Calu3 (cell line): Measurements from ENCODE around the gene LRRC9. TPM values are rescaled to one million over a fixed set of nuclear protein-coding genes. Genes with fewer than 3 reads are reported as not detected.

ENCODE experiments used
- BruUV-seq: library from RNA; stranded (reverse); fragments of 400-500 nt; replicated peaks from 2 replicates; lab custom pipeline; 2021; lab: Mats Ljungman, UMichigan
- CTCF ChIA-PET: fragments of 300-600 bp; sonication (Branson Sonifier 250); formaldehyde crosslinking; loops from one replicate; lab custom pipeline; 2022; ENCODE audit warnings: antibody characterized with exemption; lab: Charles Lee
- DNase-seq: peaks from one replicate; pipeline ENCODE4 v3.0.0; 2022
- H3K27ac Mint-ChIP-seq: one replicate; pipeline ENCODE4 v1.8.0; 2022; ENCODE audit warnings: mixed read lengths; ENCODE audit not compliant: unreplicated experiment
- H3K27me3 Mint-ChIP-seq: one replicate; pipeline ENCODE4 v1.8.0; 2022; ENCODE audit warnings: mixed read lengths; ENCODE audit not compliant: unreplicated experiment
- H3K36me3 Mint-ChIP-seq: one replicate; pipeline ENCODE4 v1.8.0; 2022; ENCODE audit warnings: mild to moderate bottlenecking, moderate library complexity, mixed read lengths; ENCODE audit not compliant: insufficient read depth, unreplicated experiment
- H3K4me1 Mint-ChIP-seq: one replicate; pipeline ENCODE4 v1.8.0; 2022; ENCODE audit warnings: mild to moderate bottlenecking, low read depth, mixed read lengths; ENCODE audit not compliant: unreplicated experiment
- H3K4me3 Mint-ChIP-seq: one replicate; pipeline ENCODE4 v1.8.0; 2022; ENCODE audit warnings: mild to moderate bottlenecking, low read depth, moderate library complexity, mixed read lengths; ENCODE audit not compliant: unreplicated experiment
- H3K9me3 Mint-ChIP-seq: one replicate; pipeline ENCODE4 v1.8.0; 2022; ENCODE audit warnings: low read depth, mixed read lengths; ENCODE audit not compliant: unreplicated experiment
- intact Hi-C: fragments of 100-400 bp; cut with micrococcal nuclease; formaldehyde crosslinking; loops from one replicate; pipeline ENCODE4 v1.10.0; 2022; ENCODE audit not compliant: unreplicated experiment
- total RNA-seq: library from RNA; stranded (reverse); gene quantifications from 2 replicates; pipeline ENCODE4 v1.2.3, GENCODE V29; 2022
- TF ChIP-seq, protein P1 (sequence below): fragments of 200-600 bp; IDR thresholded peaks from one replicate; pipeline ENCODE4 v1.8.0; 2022; ENCODE audit warnings: antibody characterized with exemption; ENCODE audit not compliant: unreplicated experiment

The LRRC9 gene
- total RNA-seq, 1 experiment from 2014 or later: not detected

GRCh38 chr14:59986556-59987059, 66.7 kb downstream of the LRRC9 start:
- intact Hi-C loops: no loop called here

DNA sequence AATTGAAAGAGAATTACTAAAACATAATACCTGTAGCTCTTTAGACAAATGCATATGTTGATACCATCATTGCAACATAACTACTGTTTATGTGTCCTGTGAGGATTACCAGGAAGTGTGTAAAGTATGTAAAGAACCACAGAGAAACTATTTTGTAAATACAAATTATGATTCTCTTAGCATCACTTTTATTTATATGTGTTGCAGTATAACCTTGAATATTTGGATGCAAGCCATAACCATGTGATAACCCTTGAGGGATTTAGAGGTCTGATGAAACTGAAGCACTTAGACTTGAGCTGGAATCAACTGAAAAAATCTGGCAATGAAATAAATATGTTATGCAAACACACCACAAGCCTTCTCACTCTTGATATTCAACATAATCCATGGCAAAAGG, 77.5 kb downstream of the LRRC9 start:
- intact Hi-C loops: no loop called here
- H3K4me1 Mint-ChIP-seq: no peaks in the 10 kb centered on the region
- TF ChIP-seq, protein P1, sequence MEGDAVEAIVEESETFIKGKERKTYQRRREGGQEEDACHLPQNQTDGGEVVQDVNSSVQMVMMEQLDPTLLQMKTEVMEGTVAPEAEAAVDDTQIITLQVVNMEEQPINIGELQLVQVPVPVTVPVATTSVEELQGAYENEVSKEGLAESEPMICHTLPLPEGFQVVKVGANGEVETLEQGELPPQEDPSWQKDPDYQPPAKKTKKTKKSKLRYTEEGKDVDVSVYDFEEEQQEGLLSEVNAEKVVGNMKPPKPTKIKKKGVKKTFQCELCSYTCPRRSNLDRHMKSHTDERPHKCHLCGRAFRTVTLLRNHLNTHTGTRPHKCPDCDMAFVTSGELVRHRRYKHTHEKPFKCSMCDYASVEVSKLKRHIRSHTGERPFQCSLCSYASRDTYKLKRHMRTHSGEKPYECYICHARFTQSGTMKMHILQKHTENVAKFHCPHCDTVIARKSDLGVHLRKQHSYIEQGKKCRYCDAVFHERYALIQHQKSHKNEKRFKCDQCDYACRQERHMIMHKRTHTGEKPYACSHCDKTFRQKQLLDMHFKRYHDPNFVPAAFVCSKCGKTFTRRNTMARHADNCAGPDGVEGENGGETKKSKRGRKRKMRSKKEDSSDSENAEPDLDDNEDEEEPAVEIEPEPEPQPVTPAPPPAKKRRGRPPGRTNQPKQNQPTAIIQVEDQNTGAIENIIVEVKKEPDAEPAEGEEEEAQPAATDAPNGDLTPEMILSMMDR: no peak
- peaks cover under 1% of the 10 kb centered on the region for H3K9me3 Mint-ChIP-seq
- no peak overlapping the region for H3K27ac Mint-ChIP-seq
- H3K4me3 Mint-ChIP-seq: no peak overlapping the region
- peaks cover 6% of the 10 kb centered on the region for H3K27me3 Mint-ChIP-seq
- BruUV-seq: no TSS peak
- H3K36me3 Mint-ChIP-seq: no peaks in the 10 kb centered on the region
- CTCF ChIA-PET: no interaction called here
- DNase-seq: no peak

More at GRCh38 chr14:59986556-59987059, 66.7 kb downstream of the LRRC9 start:
- Mint-ChIP-seq H3K9me3 (peaks cover 3% of the 10 kb centered on the region), H3K4me1 (no peaks in the 10 kb centered on the region), H3K36me3 (no peaks in the 10 kb centered on the region), H3K4me3 (no peak overlapping the region), H3K27ac (no peak overlapping the region), H3K27me3 (no peaks in the 10 kb centered on the region)
- TF ChIP-seq, protein P1: no peak
- DNase-seq: no peak
- CTCF ChIA-PET: no interaction called here
- BruUV-seq: no TSS peak

- TF ChIP-seq, protein P1: no peak
- no peak overlapping the region for H3K4me3 Mint-ChIP-seq
- H3K9me3 Mint-ChIP-seq: no peaks in the 10 kb centered on the region
- H3K36me3 Mint-ChIP-seq: no peaks in the 10 kb centered on the region
- CTCF ChIA-PET: no interaction called here
- intact Hi-C loops: no loop called here
- peaks cover under 1% of the 10 kb centered on the region for H3K27me3 Mint-ChIP-seq
- BruUV-seq: no TSS peak
- no peak for DNase-seq
- no peaks in the 10 kb centered on the region for H3K4me1 Mint-ChIP-seq
- no peak overlapping the region for H3K27ac Mint-ChIP-seq
Observed at GRCh38 chr14:59997966-59998365, 78.0 kb downstream of the LRRC9 start.

DNA sequence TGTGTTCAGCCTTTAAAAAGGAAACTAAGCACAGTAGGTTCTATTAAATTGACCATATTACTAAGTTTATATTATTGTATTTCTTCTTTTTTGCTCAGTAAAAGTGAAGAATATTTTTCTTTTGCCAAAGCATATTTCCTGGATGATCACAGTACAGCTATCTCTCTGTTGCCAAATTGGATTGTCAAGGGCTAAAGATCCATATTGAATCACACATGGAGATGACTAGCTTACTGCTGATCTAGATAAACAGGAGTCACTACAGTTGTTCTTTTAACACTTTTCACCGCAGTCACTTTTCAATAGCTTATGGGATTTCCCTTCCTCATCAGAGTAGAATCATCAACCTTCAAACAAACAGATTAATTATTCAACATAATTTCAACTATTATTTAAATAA, 78.6 kb downstream of the LRRC9 start:
- H3K27ac Mint-ChIP-seq: no peak overlapping the region
- H3K36me3 Mint-ChIP-seq: no peaks in the 10 kb centered on the region
- DNase-seq: no peak
- TF ChIP-seq, protein P1: no peak
- no peaks in the 10 kb centered on the region for H3K4me1 Mint-ChIP-seq
- H3K27me3 Mint-ChIP-seq: no peaks in the 10 kb centered on the region
- CTCF ChIA-PET: no interaction called here
- no peaks in the 10 kb centered on the region for H3K9me3 Mint-ChIP-seq
- BruUV-seq: no TSS peak
- no peak overlapping the region for H3K4me3 Mint-ChIP-seq
- intact Hi-C loops: no loop called here
